H1 (cell line): ENCODE results near the gene TSEN34. TPM values are rescaled to one million over a fixed set of nuclear protein-coding genes. Genes with fewer than 3 reads are reported as not detected.
A peak's percentile ranks its signal among the peaks of the same experiment; 100 is the strongest.

ENCODE experiments used
- CTCF ChIA-PET: fragments of 300-600 bp; sonication (Branson Sonifier 250); formaldehyde crosslinking; loops from one replicate; lab custom pipeline; 2021; ENCODE audit not compliant: partially characterized antibody; lab: Charles Lee
- POLR2A ChIA-PET: fragments of 300-600 bp; sonication (Branson Sonifier 250); formaldehyde crosslinking; loops from one replicate; lab custom pipeline; 2021; ENCODE audit warnings: inconsistent platforms; ENCODE audit not compliant: partially characterized antibody; lab: Charles Lee
- DNase-seq, 2 experiments: peaks; one replicate each; pipeline versions ENCODE4 v3.0.0 to v3.0.0-alpha.2; 2010 to 2022; ENCODE audit warnings: low spot score in 2 of 2, low read depth in 1 of 2, mixed read lengths in 1 of 2
- FAIRE-seq: peaks from 2 replicates; lab custom pipeline; 2011; peaks lifted over from hg19 to GRCh38; lab: Jason Lieb, UNC
- H2AFZ ChIP-seq: 2 replicates; pipeline ENCODE4 v1.8.1; 2012; ENCODE audit warnings: low read length, inconsistent platforms
- H2AK5ac ChIP-seq: 2 replicates; pipeline ENCODE4 v1.6.1; 2013; ENCODE audit warnings: low read depth, low read length
- H2BK120ac ChIP-seq: replicated peaks from 2 replicates; pipeline ENCODE3; 2013; ENCODE audit warnings: low read depth, low read length, inconsistent platforms
- H2BK12ac ChIP-seq: 2 replicates; pipeline ENCODE4 v1.6.1; 2013; ENCODE audit warnings: low read depth, low read length
- H2BK15ac ChIP-seq: 2 replicates; pipeline ENCODE4 v1.6.1; 2013; ENCODE audit warnings: low read length
- H2BK20ac ChIP-seq: 2 replicates; pipeline ENCODE4 v1.6.1; 2013; ENCODE audit warnings: low read length
- H2BK5ac ChIP-seq: 2 replicates; pipeline ENCODE4 v1.6.1; 2013; ENCODE audit warnings: low read depth, low read length
- H3K14ac ChIP-seq: 2 replicates; pipeline ENCODE4 v1.6.1; 2013; ENCODE audit warnings: inconsistent platforms; ENCODE audit not compliant: insufficient read length
- H3K18ac ChIP-seq: 2 replicates; pipeline ENCODE4 v1.6.1; 2013; ENCODE audit warnings: low read length; ENCODE audit errors: extremely low read depth
- H3K23ac ChIP-seq: 2 replicates; pipeline ENCODE4 v1.6.1; 2013; ENCODE audit warnings: inconsistent platforms; ENCODE audit not compliant: insufficient read length
- H3K23me2 ChIP-seq: 2 replicates; pipeline ENCODE4 v1.6.1; 2013; ENCODE audit warnings: low read depth, low read length
- H3K27ac ChIP-seq: 2 replicates; pipeline ENCODE4 v1.6.1; 2011; ENCODE audit warnings: low read depth, low read length, inconsistent platforms
- H3K27me3 ChIP-seq, 4 experiments: replicated peaks in 1 of 4; 1 replicate in 1 of 4; 2 replicates in 3 of 4; pipeline versions ENCODE4 v1.6.1 to v1.8.1; 2011 to 2013; ENCODE audit warnings: low read length in 3 of 4, mild to moderate bottlenecking in 3 of 4, inconsistent platforms in 2 of 4, mixed read lengths in 2 of 4, moderate library complexity in 1 of 4; ENCODE audit not compliant: control insufficient read depth in 3 of 4, insufficient read depth in 3 of 4; ENCODE audit errors: extremely low read depth in 1 of 4
- H3K36me3 ChIP-seq, 4 experiments: 2 replicates each; pipeline versions ENCODE4 v1.6.1 to v1.8.1; 2011 to 2013; ENCODE audit warnings: mild to moderate bottlenecking in 4 of 4, low read length in 3 of 4, moderate library complexity in 2 of 4, control low read depth in 1 of 4, inconsistent platforms in 1 of 4; ENCODE audit not compliant: insufficient read depth in 4 of 4, control insufficient read depth in 2 of 4
- H3K4ac ChIP-seq: replicated peaks from 2 replicates; pipeline ENCODE3; 2013; ENCODE audit warnings: low read length, low read depth, mixed read lengths, inconsistent platforms; ENCODE audit not compliant: insufficient read length
- H3K4me1 ChIP-seq, 4 experiments: replicated peaks in 1 of 4; 1 replicate in 1 of 4; 2 replicates in 3 of 4; pipeline versions ENCODE4 v1.6.1 to v1.8.1; 2011 to 2013; ENCODE audit warnings: low read length in 3 of 4, inconsistent platforms in 2 of 4, mixed read lengths in 1 of 4; ENCODE audit not compliant: insufficient read depth in 4 of 4, control insufficient read depth in 3 of 4
- H3K4me2 ChIP-seq, 2 experiments: 2 replicates each; pipeline versions ENCODE4 v1.6.1 to v1.8.1; 2011 to 2013; ENCODE audit warnings: low read depth in 2 of 2, low read length in 2 of 2, control low read depth in 1 of 2, inconsistent platforms in 1 of 2, mild to moderate bottlenecking in 1 of 2; ENCODE audit not compliant: insufficient read depth in 1 of 2
- H3K4me3 ChIP-seq, 4 experiments: fragments of 200-600, 300-600 bp in 1 of 4; sonication (generic), shearing (Covaris generic), sonication (Bioruptor Twin) in 1 of 4; 2 replicates each; pipeline versions ENCODE4 v1.5.1 to v1.8.1; 2011 to 2016; ENCODE audit warnings: low read length in 4 of 4, low read depth in 3 of 4, control low read depth in 2 of 4, inconsistent platforms in 2 of 4, mild to moderate bottlenecking in 2 of 4, mixed read lengths in 1 of 4, moderate library complexity in 1 of 4; ENCODE audit not compliant: insufficient read depth in 2 of 4; ENCODE audit errors: extremely low read depth in 1 of 4
- H3K56ac ChIP-seq: replicated peaks from 2 replicates; pipeline ENCODE3; 2013; ENCODE audit warnings: low read depth, mild to moderate bottlenecking, mixed read lengths, low read length, inconsistent platforms; ENCODE audit not compliant: insufficient read length
- H3K79me1 ChIP-seq: 2 replicates; pipeline ENCODE4 v1.6.1; 2013; ENCODE audit warnings: low read depth, low read length, control low read depth
- H3K79me2 ChIP-seq, 2 experiments: 2 replicates each; pipeline versions ENCODE4 v1.6.1 to v1.8.1; 2012 to 2013; ENCODE audit warnings: low read length in 2 of 2, mild to moderate bottlenecking in 2 of 2, inconsistent platforms in 1 of 2; ENCODE audit not compliant: insufficient read depth in 2 of 2, control insufficient read depth in 1 of 2
- H3K9ac ChIP-seq, 4 experiments: replicated peaks in 1 of 4; 1 replicate in 1 of 4; 2 replicates in 3 of 4; pipeline versions ENCODE4 v1.6.1 to v1.8.1; 2011 to 2013; ENCODE audit warnings: low read depth in 3 of 4, low read length in 3 of 4, control low read depth in 2 of 4, mild to moderate bottlenecking in 2 of 4, moderate library complexity in 2 of 4, inconsistent platforms in 1 of 4; ENCODE audit errors: extremely low read depth in 1 of 4
- H3K9me3 ChIP-seq, 2 experiments: 2 replicates each; pipeline versions ENCODE4 v1.6.1 to v1.8.1; 2012 to 2013; ENCODE audit warnings: mild to moderate bottlenecking in 2 of 2, moderate library complexity in 2 of 2, control low read depth in 1 of 2, inconsistent platforms in 1 of 2, low read depth in 1 of 2, low read length in 1 of 2, mixed read lengths in 1 of 2; ENCODE audit not compliant: insufficient read depth in 2 of 2
- H4K20me1 ChIP-seq, 2 experiments: replicated peaks in 1 of 2; 2 replicates each; pipeline versions ENCODE3 to v1.8.1; 2011 to 2013; ENCODE audit warnings: inconsistent platforms in 2 of 2, low read length in 2 of 2, mild to moderate bottlenecking in 1 of 2; ENCODE audit not compliant: insufficient read depth in 2 of 2, control insufficient read depth in 1 of 2
- H4K5ac ChIP-seq: 2 replicates; pipeline ENCODE4 v1.6.1; 2013; ENCODE audit warnings: low read length, low read depth, mixed read lengths, inconsistent platforms; ENCODE audit not compliant: insufficient read length
- H4K8ac ChIP-seq: 2 replicates; pipeline ENCODE4 v1.8.0; 2013; ENCODE audit warnings: mild to moderate bottlenecking, moderate library complexity, low read length, inconsistent platforms; ENCODE audit not compliant: insufficient read depth; ENCODE audit errors: extremely low read depth
- H4K91ac ChIP-seq: replicated peaks from 2 replicates; pipeline ENCODE3; 2013; ENCODE audit warnings: low read length, mixed read lengths, inconsistent platforms; ENCODE audit not compliant: insufficient read length
- ASH2L ChIP-seq: fragments of 200-600, 300-600 bp; sonication (generic); IDR thresholded peaks from one replicate; pipeline ENCODE4 v1.7.1; 2017; ENCODE audit warnings: low read length
- KDM4A ChIP-seq: IDR thresholded peaks from one replicate; pipeline ENCODE4 v1.7.1; 2012; ENCODE audit warnings: low read depth, mild to moderate bottlenecking, moderate library complexity, low read length, inconsistent platforms; ENCODE audit not compliant: severe bottlenecking
- PHF8 ChIP-seq: fragments of 200-600 bp; sonication (generic); conservative IDR thresholded peaks from 2 replicates; pipeline ENCODE4 v1.7.1; 2012; ENCODE audit warnings: low read depth, mild to moderate bottlenecking, inconsistent platforms, low read length, moderate library complexity
- RAD21 ChIP-seq, 2 experiments: IDR thresholded peaks in 1 of 2; conservative IDR thresholded peaks in 1 of 2; 2 replicates each; pipeline ENCODE4 v1.6.1; 2011; ENCODE audit warnings: low read depth in 2 of 2, low read length in 2 of 2, improper control_type of control experiment in 1 of 2, inconsistent platforms in 1 of 2, mild to moderate bottlenecking in 1 of 2, moderate library complexity in 1 of 2
- TAF1 ChIP-seq: IDR thresholded peaks from 2 replicates; pipeline ENCODE4 v1.6.1; 2011; ENCODE audit warnings: mild to moderate bottlenecking, low read depth, low read length
- WGBS, 2 experiments: shearing (Covaris generic) in 1 of 2; methylation state at CpG; one replicate each; pipeline versions ENCODE4 v1.1.6 to v1.1.7; 2013 to 2015; ENCODE audit warnings: low lambda C conversion rate in 2 of 2, mixed read lengths in 2 of 2, inconsistent platforms in 1 of 2, low coverage in 1 of 2, missing lambda C conversion rate in 1 of 2; ENCODE audit not compliant: insufficient replicate concordance in 2 of 2, insufficient coverage in 1 of 2, insufficient read length in 1 of 2; ENCODE audit errors: extremely low coverage in 1 of 2, missing lambda C conversion rate in 1 of 2; 5-methylcytosine and 5-hydroxymethylcytosine counted together
- polyA plus RNA-seq, 7 experiments: library from polyadenylated mRNA; depleted of rRNA in 3 of 7; stranded (reverse) in 5 of 7; unstranded in 2 of 7; fragments of >200 nt in 5 of 7; fragments of 200-250 nt in 2 of 7; gene quantifications; 1 replicate in 5 of 7; 2 replicates in 1 of 7; 4 replicates in 1 of 7; pipeline versions ENCODE4 v1.2.1 to v1.2.3, GENCODE V29; 2011 to 2013; ENCODE audit warnings: missing spikeins in 2 of 7, mixed read lengths in 2 of 7
- total RNA-seq: library from RNA; stranded (reverse); fragmentation: NEBNext Ultra II Directional; extraction: Animal tissue kit (Norgen Biotek cat#: 25700); gene quantifications from 2 replicates; pipeline ENCODE4 v1.2.1, GENCODE V29; 2021
- TF ChIP-seq, protein P1 (sequence below), 3 experiments: IDR thresholded peaks; 1 replicate in 2 of 3; 2 replicates in 1 of 3; pipeline versions ENCODE4 v1.5.1 to v1.6.1; 2011; ENCODE audit warnings: low read length in 3 of 3, mild to moderate bottlenecking in 3 of 3, inconsistent platforms in 2 of 3, low read depth in 1 of 3, moderate library complexity in 1 of 3; ENCODE audit not compliant: insufficient read depth in 1 of 3; ENCODE audit errors: control extremely low read depth in 1 of 3

TSEN34 gene
- total and polyA plus RNA-seq, 2 of the 8 experiments (the other 6 are each of a cell fraction or from before 2014, with no cell fraction given), result 22.5 to 52.3 TPM

DNA sequence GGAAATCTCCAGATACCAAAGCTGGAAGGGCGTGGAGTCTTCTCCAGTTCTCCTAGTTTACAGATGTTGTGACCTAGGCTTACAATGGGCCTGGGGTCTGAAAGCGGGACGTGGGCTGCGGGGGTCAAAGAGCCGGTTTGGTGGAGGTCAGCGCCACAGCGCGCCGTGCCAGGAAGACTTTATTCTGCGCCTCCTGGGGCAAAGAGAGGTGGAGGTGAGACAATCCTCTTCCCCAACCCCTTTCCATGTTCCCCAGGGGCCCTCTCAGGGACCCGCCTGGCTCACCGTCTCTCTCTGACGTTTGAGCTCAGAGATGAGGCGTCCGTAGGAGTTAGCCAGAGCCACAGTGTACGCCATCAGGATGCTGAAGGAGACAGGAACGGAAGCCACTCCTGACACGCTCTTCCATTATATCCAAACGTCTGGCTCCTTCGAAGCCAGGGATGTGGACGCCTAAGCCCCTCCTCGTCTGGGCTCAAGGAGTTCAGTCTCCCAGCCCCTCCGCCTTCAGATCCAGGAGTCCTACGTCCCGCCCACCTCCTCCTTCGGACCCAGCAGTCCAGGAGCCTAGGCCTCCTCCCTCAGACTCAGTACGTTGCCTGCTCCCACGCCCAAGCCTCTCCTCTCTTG is 30.8 kb upstream of the TSEN34 start:
- DNase-seq (peak in 1 of 2 experiments; percentile 58), FAIRE-seq (no peak)
- Histone ChIP-seq H2AK5ac (no peak overlapping the region), H3K23ac (no peak overlapping the region), H3K4ac (no peak overlapping the region), H3K23me2 (peaks cover 20% of the 10 kb centered on the region), H2AFZ (peak overlapping the region; percentile 65), H3K4me2 (peak overlapping the region; percentile 87 to 100), H2BK120ac (no peak overlapping the region), H3K9me3 (no peaks in the 10 kb centered on the region), H3K27ac (peak overlapping the region; percentile 59), H2BK12ac (0 out of 2 replicates have a peak overlapping the region, but pooled peaks have one; percentile 62), H3K56ac (no peak overlapping the region), H3K4me1 (peaks cover 0 to 24% (median 11%) of the 10 kb centered on the region in 4 experiments; a peak in 6 of 7 replicates), H4K5ac (peak overlapping the region; percentile 18), H4K8ac (peak overlapping the region; percentile 75; the same call in 1 of the 2 replicates), H2BK15ac (peak overlapping the region; percentile 97), H3K9ac (peak overlapping the region in 3 of 4 experiments; percentile 77 to 84 (median 78); a peak in 6 of 7 replicates), H3K27me3 (peaks cover 0 to 9% (median 4%) of the 10 kb centered on the region in 4 experiments; a peak in 4 of 7 replicates), H2BK5ac (peak overlapping the region; percentile 55; the same call in 1 of the 2 replicates), H3K79me2 (no peaks in the 10 kb centered on the region), H3K4me3 (peak overlapping the region; percentile 56 to 90 (median 84)), H2BK20ac (no peak overlapping the region), H3K18ac (no peak overlapping the region; the same call in 1 of the 2 replicates), H4K91ac (no peak overlapping the region), H3K79me1 (peaks cover 10% of the 10 kb centered on the region), H3K14ac (no peak overlapping the region), H3K36me3 (peaks cover 6 to 13% (median 9%) of the 10 kb centered on the region in 4 experiments; a peak in 7 of 8 replicates), H4K20me1 (peaks cover 0 to 18% of the 10 kb centered on the region in 2 experiments)
- POLR2A ChIA-PET, result interaction anchor here (0.6 to 14.8 kb wide), 7 partner anchors 11 to 46 kb away, joined by 3 to 348 read pairs (median 11); partner anchors contain the start of genes CNOT3, MBOAT7, PRPF31 and RPS9
- peak; percentile 47; the same call in 1 of the 2 replicates for TF ChIP-seq PHF8
- TF ChIP-seq, protein P1, sequence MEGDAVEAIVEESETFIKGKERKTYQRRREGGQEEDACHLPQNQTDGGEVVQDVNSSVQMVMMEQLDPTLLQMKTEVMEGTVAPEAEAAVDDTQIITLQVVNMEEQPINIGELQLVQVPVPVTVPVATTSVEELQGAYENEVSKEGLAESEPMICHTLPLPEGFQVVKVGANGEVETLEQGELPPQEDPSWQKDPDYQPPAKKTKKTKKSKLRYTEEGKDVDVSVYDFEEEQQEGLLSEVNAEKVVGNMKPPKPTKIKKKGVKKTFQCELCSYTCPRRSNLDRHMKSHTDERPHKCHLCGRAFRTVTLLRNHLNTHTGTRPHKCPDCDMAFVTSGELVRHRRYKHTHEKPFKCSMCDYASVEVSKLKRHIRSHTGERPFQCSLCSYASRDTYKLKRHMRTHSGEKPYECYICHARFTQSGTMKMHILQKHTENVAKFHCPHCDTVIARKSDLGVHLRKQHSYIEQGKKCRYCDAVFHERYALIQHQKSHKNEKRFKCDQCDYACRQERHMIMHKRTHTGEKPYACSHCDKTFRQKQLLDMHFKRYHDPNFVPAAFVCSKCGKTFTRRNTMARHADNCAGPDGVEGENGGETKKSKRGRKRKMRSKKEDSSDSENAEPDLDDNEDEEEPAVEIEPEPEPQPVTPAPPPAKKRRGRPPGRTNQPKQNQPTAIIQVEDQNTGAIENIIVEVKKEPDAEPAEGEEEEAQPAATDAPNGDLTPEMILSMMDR (IDR thresholded peaks at IDR 0.05; ENCODE audit: control extremely low read depth in 1 of 3, insufficient read depth in 1 of 3, low read depth in 1 of 3, low read length in 3 of 3), result no peak
- peak; percentile 70 for TF ChIP-seq ASH2L
- peak; percentile 31 for TF ChIP-seq KDM4A
- TF ChIP-seq TAF1, result 0 out of 2 replicates have a peak, but pooled peaks have one; percentile 5
- no peak for TF ChIP-seq RAD21 (IDR thresholded peaks at IDR 0.05 in 1 of 2, conservative IDR thresholded peaks at IDR 0.05 in 1 of 2; ENCODE audit: low read depth in 2 of 2, low read length in 2 of 2)
- 6% methylated on average over 26 of the region's 28 CpGs; no CpG with 5 or more reads in 1 of the 2 experiments for WGBS, 2 experiments
- CTCF ChIA-PET, result interaction anchor here (0.8 to 2.1 kb wide), 5 partner anchors 10 to 51 kb away, joined by 3 to 8 read pairs (median 4); partner anchors contain the start of gene TMC4
